Psoas muscle (tissue), 8 donors: Measurements from ENCODE around the gene XBP1. TPM values are rescaled to one million over a fixed set of nuclear protein-coding genes. Genes with fewer than 3 reads are reported as not detected.
"Not testable (repeated sequence)": the region's sequence is repeated elsewhere in the genome, so short reads cannot be mapped to it uniquely, and the experiment has no call there.

Experiments used
- ATAC-seq, 4 donors: fragments of 200-7000 bp; cut with Tn5 transposase; one replicate each; pipeline ENCODE4 v1.9.1; 2020; ENCODE audit warnings: moderate library complexity in 3 of 4, mild to moderate bottlenecking in 2 of 4
- DNase-seq, 2 donors: peaks; one replicate each; pipeline ENCODE4 v3.0.0-alpha.2; 2020
- H3K27ac ChIP-seq: fragments of 200-600 bp; one replicate; pipeline ENCODE4 v1.8.0; 2022
- H3K27me3 ChIP-seq, 3 donors: fragments of 200-600 bp in 1 of 3; one replicate each; pipeline versions ENCODE4 v1.6.1 to v1.8.0; 2013 to 2022; ENCODE audit warnings: low read length in 2 of 3, mild to moderate bottlenecking in 2 of 3, moderate library complexity in 1 of 3; ENCODE audit not compliant: insufficient read depth in 3 of 3
- H3K36me3 ChIP-seq, 2 donors: fragments of 200-600 bp in 1 of 2; one replicate each; pipeline versions ENCODE4 v1.6.1 to v1.8.0; 2013 to 2022; ENCODE audit warnings: low read depth in 1 of 2, mild to moderate bottlenecking in 1 of 2, moderate library complexity in 1 of 2; ENCODE audit not compliant: insufficient read depth in 1 of 2
- H3K4me1 ChIP-seq: fragments of 200-600 bp; one replicate; pipeline ENCODE4 v1.8.0; 2022
- H3K4me3 ChIP-seq: fragments of 200-600 bp; one replicate; pipeline ENCODE4 v1.8.0; 2022; ENCODE audit warnings: mild to moderate bottlenecking
- H3K9me3 ChIP-seq: fragments of 200-600 bp; one replicate; pipeline ENCODE4 v1.8.0; 2022
- whole genome bisulfite sequencing, 3 donors: extraction: QIAGEN DNeasy Blood & Tissue Kit; methylation state at CpG; one replicate each; pipeline versions ENCODE4 v1.1.6 to v1.1.7; 2013; 5-methylcytosine and 5-hydroxymethylcytosine counted together
- intact Hi-C, 2 donors: fragments of 100-400 bp; cut with DNase I; formaldehyde crosslinking; loops; one replicate each; pipeline versions ENCODE4 v1.11.0 to v1.14.2; 2022
- long read RNA-seq, 2 donors: library from polyadenylated mRNA; unstranded; transcript quantifications; one replicate each; pipeline ENCODE4 v2.0.0, GENCODE V29; 2021
- polyA plus RNA-seq, 3 donors: library from polyadenylated mRNA; stranded (reverse); fragments of 200-250 nt; gene quantifications; one replicate each; pipeline ENCODE4 v1.2.3, GENCODE V29; 2013
- total RNA-seq, 4 donors: library from RNA; stranded (reverse); fragmentation: NEBNext Ultra II Directional in 2 of 4; extraction: Animal tissue kit (Norgen Biotek cat#: 25700) in 2 of 4; gene quantifications; one replicate each; pipeline versions ENCODE4 v1.2.1 to v1.2.4, GENCODE V29; 2021 to 2023
- TF ChIP-seq, protein P1 (sequence below): fragments of 200-600 bp; IDR thresholded peaks from one replicate; pipeline ENCODE4 v1.8.0; 2022; ENCODE audit warnings: antibody characterized with exemption
- donor health status: healthy with polysubstance abuse.
- donor health status: DM: no; HTN: no; CAD: no; lungs with moderate emphysema.
- donor health status: Bipolar disorder and iron deficiency.
- donor health status: healthy.
- donor health status: DM: yes; HTN: yes; CAD: no.
- donor health status: DM: no; HTN: no; CAD: no.
- donor health status: DM: no; HTN: no; CAD: no.
- donor health status: DM: yes; HTN: yes; CAD: no.

Gene XBP1
- total RNA-seq (100 to 1,000 TPM in 2 of 4 donors, 10 to 100 TPM in 2; 38.9 to 151 (median 98.8) TPM), polyA plus RNA-seq (100 to 1,000 TPM in 2 of 3 donors, 10 to 100 TPM in 1; 82.6 to 173 (median 110) TPM)
- long read RNA-seq, donor 1, transcript XBP1-201 (5 exons, 1,850 nt), result major isoform, 191 of 214 reads
- long read RNA-seq, donor 1, partial matches to known transcripts, result 2 of 214 reads
- long read RNA-seq, donor 1, other reads (novel, unspliced or antisense), result 15 of 214 reads
- long read RNA-seq, donor 2, transcript XBP1-201 (5 exons, 1,850 nt), result major isoform, 379 of 405 reads
- long read RNA-seq, donor 2, transcript XBP1-203 (5 exons, 1,824 nt), result minor isoform, 14 of 405 reads
- long read RNA-seq, donor 2, partial matches to known transcripts, result 1 of 405 reads
- long read RNA-seq, donor 2, other reads (novel, unspliced or antisense), result 11 of 405 reads

DNA sequence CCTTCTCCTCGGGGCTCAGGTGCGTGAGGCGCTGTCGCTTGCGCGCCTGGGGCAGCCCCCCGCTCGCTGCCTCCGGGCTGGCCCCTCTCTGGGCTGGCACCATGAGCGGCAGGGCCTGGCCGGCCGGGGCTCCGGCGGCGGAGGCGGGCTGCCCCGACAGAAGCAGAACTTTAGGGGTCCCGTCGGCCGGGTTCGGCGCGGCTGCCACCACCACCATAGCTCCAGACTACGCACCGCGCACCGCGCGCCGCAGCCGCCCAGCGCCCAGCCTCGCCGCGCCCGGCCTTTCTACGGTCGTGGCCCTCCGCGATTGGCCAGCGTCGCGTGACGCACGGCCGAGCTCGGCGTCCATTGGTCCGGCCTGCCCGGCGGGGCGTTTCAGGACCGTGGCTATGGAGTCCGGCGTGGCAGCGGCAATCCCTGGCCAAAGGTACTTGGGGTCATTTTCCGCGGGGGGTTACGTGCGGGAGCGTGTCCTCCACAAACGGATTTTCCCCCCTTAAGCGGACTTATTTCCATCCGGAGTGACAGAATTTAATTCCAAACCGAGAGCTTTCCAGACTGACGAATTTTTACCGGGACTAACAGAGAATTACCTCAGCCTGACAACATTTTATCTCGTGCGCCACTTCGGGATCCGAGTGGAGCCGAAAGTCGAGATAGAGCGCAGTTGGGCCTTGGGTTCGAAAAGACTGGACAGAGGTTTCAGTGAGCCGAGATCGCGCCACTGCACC lies at the start of gene XBP1:
Gene XBP1 (minus strand): TSS at position 262 of the 734 bp plus-strand sequence.
- Histone ChIP-seq H3K27me3 (no peaks in the 10 kb centered on the region), H3K4me1 (peaks cover 36% of the 10 kb centered on the region), H3K4me3 (peak within 1 kb of the TSS; percentile 82), H3K36me3 (peaks cover 13 to 35% of the 10 kb centered on the region in 2 donors), H3K27ac (peak within 1 kb of the TSS; percentile 100), H3K9me3 (no peaks in the 10 kb centered on the region)
- WGBS, 3 donors, result 0% methylated on average over 56 to 78 of the region's 78 CpGs
- TF ChIP-seq, protein P1, sequence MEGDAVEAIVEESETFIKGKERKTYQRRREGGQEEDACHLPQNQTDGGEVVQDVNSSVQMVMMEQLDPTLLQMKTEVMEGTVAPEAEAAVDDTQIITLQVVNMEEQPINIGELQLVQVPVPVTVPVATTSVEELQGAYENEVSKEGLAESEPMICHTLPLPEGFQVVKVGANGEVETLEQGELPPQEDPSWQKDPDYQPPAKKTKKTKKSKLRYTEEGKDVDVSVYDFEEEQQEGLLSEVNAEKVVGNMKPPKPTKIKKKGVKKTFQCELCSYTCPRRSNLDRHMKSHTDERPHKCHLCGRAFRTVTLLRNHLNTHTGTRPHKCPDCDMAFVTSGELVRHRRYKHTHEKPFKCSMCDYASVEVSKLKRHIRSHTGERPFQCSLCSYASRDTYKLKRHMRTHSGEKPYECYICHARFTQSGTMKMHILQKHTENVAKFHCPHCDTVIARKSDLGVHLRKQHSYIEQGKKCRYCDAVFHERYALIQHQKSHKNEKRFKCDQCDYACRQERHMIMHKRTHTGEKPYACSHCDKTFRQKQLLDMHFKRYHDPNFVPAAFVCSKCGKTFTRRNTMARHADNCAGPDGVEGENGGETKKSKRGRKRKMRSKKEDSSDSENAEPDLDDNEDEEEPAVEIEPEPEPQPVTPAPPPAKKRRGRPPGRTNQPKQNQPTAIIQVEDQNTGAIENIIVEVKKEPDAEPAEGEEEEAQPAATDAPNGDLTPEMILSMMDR, result no peak
- ATAC-seq (peak; percentile 88 to 95 (median 92)), DNase-seq (peak; percentile 95 to 97)
- intact Hi-C loops, result loop anchor here in 1 of 2 donors (1.0 to 2.0 kb wide), 2 partner anchors 28 to 58 kb away; partner anchors contain the start of genes CCDC117 and HSCB

DNA sequence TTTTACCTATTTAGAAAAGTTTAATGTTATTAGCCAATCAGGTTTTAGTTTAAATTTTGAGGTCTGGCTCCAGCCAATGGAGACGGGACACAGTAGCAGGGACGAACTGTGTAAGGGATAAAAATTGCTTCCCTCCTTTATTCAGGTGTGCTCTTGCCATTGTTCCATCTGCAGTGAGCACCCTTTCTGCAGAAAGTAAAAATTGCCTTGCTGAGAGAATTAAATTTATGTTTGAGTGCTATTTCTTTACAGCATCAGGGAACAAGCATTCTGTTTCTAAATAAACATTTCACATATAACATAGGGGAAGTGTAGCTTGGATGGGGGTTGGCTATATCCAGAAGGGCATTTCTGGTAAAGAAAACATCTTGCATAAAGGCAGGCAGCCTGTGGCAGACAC lies 46.6 kb upstream of the XBP1 start:
- TF ChIP-seq, protein P1, result no peak
- ATAC-seq, result no peak
- Histone ChIP-seq H3K27me3 (no peaks in the 10 kb centered on the region), H3K9me3 (peaks cover 11% of the 10 kb centered on the region), H3K4me1 (no peaks in the 10 kb centered on the region), H3K36me3 (no peaks in the 10 kb centered on the region), H3K27ac (no peak overlapping the region), H3K4me3 (no peak overlapping the region)
- DNase-seq, result no peak
- WGBS, 3 donors, result 89 to 94% (median 92%) methylated on average over 2 of the region's 2 CpGs
- intact Hi-C loops, result no loop called here

DNA sequence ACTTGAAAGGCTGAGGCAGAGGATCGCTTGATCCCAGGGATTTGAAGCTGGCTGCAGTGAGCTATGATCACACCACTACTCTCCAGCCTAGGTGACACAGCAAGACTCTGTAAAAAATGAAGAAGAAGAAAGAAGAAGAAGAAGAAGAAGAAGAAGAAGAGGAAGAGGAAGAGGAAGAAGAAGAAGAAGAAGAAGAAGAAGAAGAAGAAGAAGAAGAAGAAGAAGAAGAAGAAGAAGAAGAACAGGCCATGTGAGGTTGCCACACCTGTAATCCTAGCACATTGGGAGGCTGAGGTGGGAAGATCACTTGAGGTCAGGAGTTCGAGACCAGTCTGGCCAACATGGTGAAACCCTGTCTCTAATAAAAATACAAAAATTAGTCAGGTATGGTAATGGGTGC lies 43.9 kb upstream of the XBP1 start:
- H3K36me3 ChIP-seq, H3K4me1 ChIP-seq, ATAC-seq, DNase-seq, H3K27me3 ChIP-seq, H3K27ac ChIP-seq, H3K4me3 ChIP-seq, intact Hi-C loops: not testable (repeated sequence)
- 79 to 89% (median 86%) methylated on average over 2 of the region's 2 CpGs for WGBS, 3 donors
- peaks cover 11% of the 10 kb centered on the region for H3K9me3 ChIP-seq

DNA sequence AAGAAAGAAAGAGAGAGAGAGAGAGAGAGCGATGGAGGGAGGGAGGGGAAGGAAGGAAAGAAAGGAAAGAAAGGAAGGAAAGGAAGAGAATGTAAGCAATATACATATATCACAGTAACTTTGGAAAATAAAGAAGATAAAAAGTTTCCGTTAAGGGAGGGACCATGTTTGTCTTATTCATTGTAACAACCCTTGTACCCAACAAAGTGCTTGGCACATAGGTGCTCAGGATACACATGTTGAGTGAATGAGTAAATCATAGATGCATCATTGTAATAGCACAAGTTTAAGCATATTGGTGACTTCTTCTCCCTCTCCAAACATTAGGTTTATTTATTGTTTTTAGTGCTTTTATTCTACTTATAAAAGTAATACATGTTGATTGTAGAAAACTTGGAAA lies 43.3 kb upstream of the XBP1 start:
- ATAC-seq, result no peak
- DNase-seq, result no peak
- TF ChIP-seq, protein P1, result no peak
- 87 to 92% (median 89%) methylated on average over 2 of the region's 2 CpGs for WGBS, 3 donors
- no peak overlapping the region for H3K27ac ChIP-seq
- H3K27me3 ChIP-seq, result no peaks in the 10 kb centered on the region
- peaks cover 11% of the 10 kb centered on the region for H3K9me3 ChIP-seq
- no peak overlapping the region for H3K4me3 ChIP-seq
- H3K36me3 ChIP-seq, result no peaks in the 10 kb centered on the region
- H3K4me1 ChIP-seq, result no peaks in the 10 kb centered on the region
- intact Hi-C loops, result no loop called here

DNA sequence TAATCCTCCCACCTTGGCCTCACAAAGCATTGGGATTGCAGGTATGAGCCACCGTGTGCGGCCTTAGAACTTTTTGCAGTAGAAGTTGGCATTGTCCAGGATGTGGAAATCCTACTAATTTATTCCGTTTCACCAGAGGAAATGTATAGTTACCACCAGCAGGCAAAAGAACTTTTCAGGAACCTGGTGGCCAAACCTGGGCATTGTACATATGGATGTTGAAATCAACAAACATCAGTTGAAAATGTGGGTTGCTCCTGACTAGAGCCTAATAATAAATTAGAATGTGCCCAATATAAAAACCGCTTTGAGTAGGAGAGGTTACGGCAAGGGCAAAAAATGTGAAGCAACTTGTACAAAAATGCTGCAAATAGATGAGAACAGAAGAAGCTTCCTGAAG lies 40.7 kb upstream of the XBP1 start:
- intact Hi-C loops, result no loop called here
- Histone ChIP-seq H3K36me3 (no peaks in the 10 kb centered on the region), H3K4me3 (no peak overlapping the region), H3K27me3 (no peaks in the 10 kb centered on the region), H3K4me1 (no peaks in the 10 kb centered on the region), H3K27ac (no peak overlapping the region), H3K9me3 (no peaks in the 10 kb centered on the region)
- DNase-seq, result no peak
- TF ChIP-seq, protein P1, result no peak
- WGBS, 3 donors, result 88 to 94% (median 90%) methylated on average over 5 of the region's 5 CpGs
- ATAC-seq, result no peak
